CD14-positive monocyte (primary cell): ENCODE measurements around the gene GALNT14. TPM values are rescaled to one million over a fixed set of nuclear protein-coding genes. Genes with fewer than 3 reads are reported as not detected.

ENCODE experiments used
- DNase-seq, 3 donors: peaks; one replicate each; pipeline ENCODE4 v3.0.0-alpha.2; 2011 to 2022
- H2AFZ ChIP-seq: 2 replicates; pipeline ENCODE4 v1.6.0; 2012; ENCODE audit warnings: mild to moderate bottlenecking, low read depth, low read length, inconsistent platforms; ENCODE audit not compliant: insufficient read depth, poor library complexity, severe bottlenecking
- H3K27ac ChIP-seq, 2 donors: 1 replicate in 1 of 2; 2 replicates in 1 of 2; pipeline ENCODE4 v1.5.1; 2012 to 2013; ENCODE audit warnings: low read length in 2 of 2, control low read depth in 1 of 2, inconsistent platforms in 1 of 2, low read depth in 1 of 2, mild to moderate bottlenecking in 1 of 2
- H3K27me3 ChIP-seq, 2 donors: one replicate each; pipeline versions ENCODE4 v1.6.0 to v1.6.1; 2011 to 2013; ENCODE audit warnings: low read length in 2 of 2; ENCODE audit not compliant: control insufficient read depth in 2 of 2, insufficient read depth in 2 of 2
- H3K36me3 ChIP-seq, 2 donors: replicated peaks in 1 of 2; 1 replicate in 1 of 2; 2 replicates in 1 of 2; pipeline versions ENCODE4 v1.5.1 to v1.6.1; 2012 to 2013; ENCODE audit warnings: low read length in 2 of 2, control low read depth in 1 of 2, inconsistent platforms in 1 of 2, mild to moderate bottlenecking in 1 of 2; ENCODE audit not compliant: insufficient read depth in 2 of 2, control insufficient read depth in 1 of 2
- H3K4me1 ChIP-seq, 2 donors: 1 replicate in 1 of 2; 2 replicates in 1 of 2; pipeline versions ENCODE4 v1.5.1 to v1.6.1; 2012 to 2013; ENCODE audit warnings: low read length in 2 of 2, control low read depth in 1 of 2, inconsistent platforms in 1 of 2, mild to moderate bottlenecking in 1 of 2, moderate library complexity in 1 of 2; ENCODE audit not compliant: insufficient read depth in 2 of 2, control insufficient read depth in 1 of 2
- H3K4me2 ChIP-seq: replicated peaks from 2 replicates; pipeline ENCODE3; 2012; ENCODE audit warnings: low read length, moderate library complexity, mild to moderate bottlenecking; ENCODE audit not compliant: poor library complexity, severe bottlenecking; ENCODE audit errors: extremely low read depth
- H3K4me3 ChIP-seq, 3 experiments: fragments of 200-600 bp in 1 of 3; sonication (generic) in 1 of 3; replicated peaks in 1 of 3; 1 replicate in 2 of 3; 2 replicates in 1 of 3; pipeline ENCODE4 v1.5.1; 2011 to 2013; ENCODE audit warnings: low read length in 3 of 3, mild to moderate bottlenecking in 3 of 3, control low read depth in 2 of 3, low read depth in 2 of 3, inconsistent platforms in 1 of 3, moderate library complexity in 1 of 3
- H3K79me2 ChIP-seq: 2 replicates; pipeline ENCODE4 v1.6.0; 2012; ENCODE audit warnings: mild to moderate bottlenecking, control low read depth, inconsistent platforms, low read length, moderate library complexity; ENCODE audit not compliant: insufficient read depth
- H3K9ac ChIP-seq: 2 replicates; pipeline ENCODE4 v1.6.0; 2017; ENCODE audit warnings: low read length, mild to moderate bottlenecking; ENCODE audit not compliant: insufficient read depth, poor library complexity, severe bottlenecking
- H3K9me3 ChIP-seq, 2 donors: replicated peaks in 1 of 2; 1 replicate in 1 of 2; 2 replicates in 1 of 2; pipeline versions ENCODE4 v1.5.1 to v1.6.1; 2012 to 2013; ENCODE audit warnings: low read length in 2 of 2, control low read depth in 1 of 2; ENCODE audit not compliant: control insufficient read depth in 1 of 2, insufficient read depth in 1 of 2
- H4K20me1 ChIP-seq: 2 replicates; pipeline ENCODE4 v1.6.0; 2012; ENCODE audit warnings: mild to moderate bottlenecking, low read length, control low read depth, moderate library complexity; ENCODE audit not compliant: insufficient read depth
- H3K27ac Mint-ChIP-seq, 7 donors: one replicate each; pipeline ENCODE4 v1.8.0; 2020; ENCODE audit warnings: mild to moderate bottlenecking in 7 of 7, mixed read lengths in 7 of 7, moderate library complexity in 6 of 7, inconsistent platforms in 2 of 7
- H3K27me3 Mint-ChIP-seq, 3 donors: one replicate each; pipeline ENCODE4 v1.8.0; 2021 to 2022; ENCODE audit warnings: low read depth in 3 of 3, mild to moderate bottlenecking in 3 of 3, mixed read lengths in 3 of 3, moderate library complexity in 3 of 3, inconsistent platforms in 1 of 3
- H3K36me3 Mint-ChIP-seq, 2 donors: one replicate each; pipeline ENCODE4 v1.8.0; 2020; ENCODE audit warnings: mixed read lengths in 2 of 2, inconsistent platforms in 1 of 2, mild to moderate bottlenecking in 1 of 2
- H3K4me1 Mint-ChIP-seq: one replicate; pipeline ENCODE4 v1.8.0; 2020; ENCODE audit warnings: mild to moderate bottlenecking, mixed read lengths
- H3K4me3 Mint-ChIP-seq, 2 donors: one replicate each; pipeline ENCODE4 v1.8.0; 2020; ENCODE audit warnings: mild to moderate bottlenecking in 2 of 2, mixed read lengths in 2 of 2, moderate library complexity in 1 of 2
- H3K9me3 Mint-ChIP-seq, 7 donors: one replicate each; pipeline ENCODE4 v1.8.0; 2020 to 2022; ENCODE audit warnings: mixed read lengths in 7 of 7, mild to moderate bottlenecking in 6 of 7, moderate library complexity in 6 of 7, inconsistent platforms in 2 of 7
- CTCF ChIP-seq: fragments of 200-600 bp; IDR thresholded peaks from one replicate; pipeline ENCODE4 v1.8.0; 2022; ENCODE audit warnings: antibody characterized with exemption, mild to moderate bottlenecking
- WGBS: methylation state at CpG from one replicate; pipeline ENCODE4 v1.1.5; 2013; ENCODE audit warnings: missing lambda C conversion rate; ENCODE audit not compliant: insufficient coverage; 5-methylcytosine and 5-hydroxymethylcytosine counted together
- intact Hi-C, 2 donors: fragments of 100-400 bp; cut with micrococcal nuclease; formaldehyde crosslinking; loops; one replicate each; pipeline versions ENCODE4 v1.15.0 to v1.15.1; 2023
- polyA plus RNA-seq, 3 donors: library from polyadenylated mRNA; depleted of rRNA in 1 of 3; unstranded in 2 of 3; stranded (reverse) in 1 of 3; fragments of 300-500 nt in 2 of 3; fragments of >200 nt in 1 of 3; fragmentation: Illumina TruSeq in 2 of 3; gene quantifications; 1 replicate in 2 of 3; 2 replicates in 1 of 3; pipeline ENCODE4 v1.2.3, GENCODE V29; 2012 to 2021

Gene GALNT14
- polyA plus RNA-seq, 3 donors = 0.33 TPM; not detected in 2

GRCh38 chr2:30985493-30986230 lies 152.6 kb downstream of the GALNT14 start:
- intact Hi-C loops = no loop called here
- Histone ChIP-seq H3K4me2 (no peak overlapping the region), H3K79me2 (no peaks in the 10 kb centered on the region), H3K9ac (no peak overlapping the region), H3K27ac (no peak overlapping the region), H3K27me3 (no peaks in the 10 kb centered on the region), H3K36me3 (no peaks in the 10 kb centered on the region), H3K4me3 (no peak overlapping the region), H3K4me1 (no peaks in the 10 kb centered on the region), H3K9me3 (no peaks in the 10 kb centered on the region), H4K20me1 (no peaks in the 10 kb centered on the region), H2AFZ (no peak overlapping the region)
- no peak overlapping the region for H3K27ac Mint-ChIP-seq
- peaks cover 0 to 2% (median 2%) of the 10 kb centered on the region in 3 donors for H3K27me3 Mint-ChIP-seq
- no peak overlapping the region for H3K4me3 Mint-ChIP-seq
- no peaks in the 10 kb centered on the region for H3K9me3 Mint-ChIP-seq
- WGBS = 100% methylated on average over 4 of the region's 9 CpGs
- TF ChIP-seq CTCF = no peak
- H3K4me1 Mint-ChIP-seq = no peaks in the 10 kb centered on the region
- DNase-seq = no peak
- H3K36me3 Mint-ChIP-seq = no peaks in the 10 kb centered on the region

GRCh38 chr2:30984148-30984547 lies 154.1 kb downstream of the GALNT14 start:
- Histone ChIP-seq H3K27me3 (no peaks in the 10 kb centered on the region), H3K4me3 (no peak overlapping the region), H4K20me1 (no peaks in the 10 kb centered on the region), H3K27ac (no peak overlapping the region), H3K79me2 (no peaks in the 10 kb centered on the region), H3K4me1 (no peaks in the 10 kb centered on the region), H3K9me3 (no peaks in the 10 kb centered on the region), H3K4me2 (no peak overlapping the region), H3K9ac (no peak overlapping the region), H2AFZ (no peak overlapping the region), H3K36me3 (no peaks in the 10 kb centered on the region)
- peaks cover 0 to 1% (median 0%) of the 10 kb centered on the region in 7 donors for H3K9me3 Mint-ChIP-seq
- H3K4me1 Mint-ChIP-seq = no peaks in the 10 kb centered on the region
- H3K27ac Mint-ChIP-seq = peak overlapping the region in 1 of 7 donors; percentile 51
- intact Hi-C loops = no loop called here
- H3K27me3 Mint-ChIP-seq = peaks cover 0 to 2% (median 2%) of the 10 kb centered on the region in 3 donors
- DNase-seq = no peak
- WGBS = 69% methylated on average over 2 of the region's 2 CpGs
- no peaks in the 10 kb centered on the region for H3K36me3 Mint-ChIP-seq
- no peak for TF ChIP-seq CTCF
- H3K4me3 Mint-ChIP-seq = no peak overlapping the region
